ENCODE measurements around the gene CEP89. TPM values are rescaled to one million over a fixed set of nuclear protein-coding genes. Genes with fewer than 3 reads are reported as not detected.

The CEP89 gene
- total RNA-seq, 2 donors from 2014 or later, result 35.6 to 40.4 TPM

GRCh38 chr19:32891609-32892008 is 80.1 kb downstream of the CEP89 start:
- Mint-ChIP-seq H3K36me3 (ENCODE audit: low read depth) (peaks cover 39% of the 10 kb centered on the region), H3K4me1 (no peaks in the 10 kb centered on the region), H3K27ac (no peak overlapping the region), H3K9me3 (peaks cover 19% of the 10 kb centered on the region), H3K27me3 (ENCODE audit: insufficient read depth) (no peaks in the 10 kb centered on the region), H3K4me3 (no peak overlapping the region)
- H3K4me3 ChIP-seq (ENCODE audit: low read length), result no peak overlapping the region
- 100% methylated on average over 2 of the region's 2 CpGs; no CpG with 5 or more reads in 1 of the 2 experiments for WGBS, 2 experiments (ENCODE audit: insufficient coverage in 1 of 2, insufficient read length in 1 of 2)
- H3K9me3 ChIP-seq (ENCODE audit: control insufficient read depth, low read length), result peaks cover 27% of the 10 kb centered on the region
- DNase-seq, result no peak
- H3K27me3 ChIP-seq (ENCODE audit: control insufficient read depth, insufficient read depth, low read length, poor library complexity, severe bottlenecking), result no peaks in the 10 kb centered on the region
- H3K9ac ChIP-seq (ENCODE audit: extremely low read depth, low read length, poor library complexity, severe bottlenecking), result no peak overlapping the region
- H3K4me1 ChIP-seq (ENCODE audit: control insufficient read depth, insufficient read depth, low read length), result no peaks in the 10 kb centered on the region
- H3K27ac ChIP-seq (ENCODE audit: low read depth, low read length), result no peak overlapping the region
- TF ChIP-seq CTCF (conservative IDR thresholded peaks at IDR 0.05), result no peak
- H3K36me3 ChIP-seq (ENCODE audit: control insufficient read depth, insufficient read depth, low read length), result peaks cover 11% of the 10 kb centered on the region

- Histone ChIP-seq H3K4me3 (ENCODE audit: low read length) (no peak overlapping the region), H3K27ac (ENCODE audit: low read depth, low read length) (no peak overlapping the region), H3K4me1 (ENCODE audit: control insufficient read depth, insufficient read depth, low read length) (no peaks in the 10 kb centered on the region), H3K9me3 (ENCODE audit: control insufficient read depth, low read length) (peaks cover 27% of the 10 kb centered on the region), H3K27me3 (ENCODE audit: control insufficient read depth, insufficient read depth, low read length, poor library complexity, severe bottlenecking) (no peaks in the 10 kb centered on the region), H3K9ac (ENCODE audit: extremely low read depth, low read length, poor library complexity, severe bottlenecking) (no peak overlapping the region), H3K36me3 (ENCODE audit: control insufficient read depth, insufficient read depth, low read length) (peaks cover 11% of the 10 kb centered on the region)
- no peak for DNase-seq
- Mint-ChIP-seq H3K4me1 (no peaks in the 10 kb centered on the region), H3K36me3 (ENCODE audit: low read depth) (peaks cover 38% of the 10 kb centered on the region), H3K4me3 (no peak overlapping the region), H3K27me3 (ENCODE audit: insufficient read depth) (no peaks in the 10 kb centered on the region), H3K9me3 (peaks cover 19% of the 10 kb centered on the region), H3K27ac (no peak overlapping the region)
- TF ChIP-seq CTCF (conservative IDR thresholded peaks at IDR 0.05), result no peak
- WGBS, 2 experiments (ENCODE audit: insufficient coverage in 1 of 2, insufficient read length in 1 of 2), result 94% methylated on average over 10 of the region's 10 CpGs; no CpG with 5 or more reads in 1 of the 2 experiments
Measured at GRCh38 chr19:32890841-32891240, 80.9 kb downstream of the CEP89 start.

GRCh38 chr19:32890326-32890725 is 81.4 kb downstream of the CEP89 start:
- no peak for TF ChIP-seq CTCF (conservative IDR thresholded peaks at IDR 0.05)
- Mint-ChIP-seq H3K4me1 (no peaks in the 10 kb centered on the region), H3K4me3 (no peak overlapping the region), H3K27ac (no peak overlapping the region), H3K36me3 (ENCODE audit: low read depth) (peaks cover 38% of the 10 kb centered on the region), H3K9me3 (peaks cover 19% of the 10 kb centered on the region), H3K27me3 (ENCODE audit: insufficient read depth) (no peaks in the 10 kb centered on the region)
- Histone ChIP-seq H3K9me3 (ENCODE audit: control insufficient read depth, low read length) (peaks cover 27% of the 10 kb centered on the region), H3K4me3 (ENCODE audit: low read length) (no peak overlapping the region), H3K9ac (ENCODE audit: extremely low read depth, low read length, poor library complexity, severe bottlenecking) (no peak overlapping the region), H3K36me3 (ENCODE audit: control insufficient read depth, insufficient read depth, low read length) (peaks cover 11% of the 10 kb centered on the region), H3K4me1 (ENCODE audit: control insufficient read depth, insufficient read depth, low read length) (no peaks in the 10 kb centered on the region), H3K27me3 (ENCODE audit: control insufficient read depth, insufficient read depth, low read length, poor library complexity, severe bottlenecking) (no peaks in the 10 kb centered on the region), H3K27ac (ENCODE audit: low read depth, low read length) (no peak overlapping the region)
- WGBS, 2 experiments (ENCODE audit: insufficient coverage in 1 of 2, insufficient read length in 1 of 2), result 96% methylated on average over 9 to 13 of the region's 13 CpGs
- no peak for DNase-seq
